Mononuclear cell (primary cell): ENCODE results near the gene SYTL3. TPM values are rescaled to one million over a fixed set of nuclear protein-coding genes. Genes with fewer than 3 reads are reported as not detected.

ENCODE experiments used
- H3K27me3 ChIP-seq: 2 replicates; pipeline ENCODE4 v1.6.0; 2011; ENCODE audit warnings: low read length, control low read depth; ENCODE audit not compliant: insufficient read depth
- H3K4me1 ChIP-seq: 2 replicates; pipeline ENCODE4 v1.5.1; 2011; ENCODE audit warnings: mild to moderate bottlenecking, low read length, control low read depth; ENCODE audit not compliant: insufficient read depth
- H3K4me3 ChIP-seq: 2 replicates; pipeline ENCODE4 v1.5.1; 2011; ENCODE audit warnings: mild to moderate bottlenecking, low read length, moderate library complexity
- H3K9me3 ChIP-seq: 2 replicates; pipeline ENCODE4 v1.5.1; 2011; ENCODE audit warnings: low read depth, mild to moderate bottlenecking, control low read depth, low read length
- total RNA-seq: library from RNA; depleted of rRNA; stranded (reverse); fragments of >200 nt; gene quantifications from one replicate; pipeline ENCODE4 v1.2.3, GENCODE V29; 2012

The SYTL3 gene
- total RNA-seq, 1 donor = 35.7 TPM

- no peaks in the 10 kb centered on the region for H3K27me3 ChIP-seq
- H3K4me3 ChIP-seq = no peak overlapping the region
- peaks cover 79% of the 10 kb centered on the region for H3K4me1 ChIP-seq
Observed at GRCh38 chr6:158793432-158793831, 143.6 kb downstream of the SYTL3 start.

GRCh38 chr6:158795516-158795915, 145.7 kb downstream of the SYTL3 start:
- Histone ChIP-seq H3K4me1 (peaks cover 81% of the 10 kb centered on the region), H3K9me3 (no peaks in the 10 kb centered on the region), H3K4me3 (no peak overlapping the region), H3K27me3 (no peaks in the 10 kb centered on the region)

More at GRCh38 chr6:158793432-158793831, 143.6 kb downstream of the SYTL3 start:
- no peaks in the 10 kb centered on the region for H3K9me3 ChIP-seq

GRCh38 chr6:158796353-158796752, 146.5 kb downstream of the SYTL3 start:
- Histone ChIP-seq H3K27me3 (no peaks in the 10 kb centered on the region), H3K4me1 (peaks cover 81% of the 10 kb centered on the region), H3K9me3 (no peaks in the 10 kb centered on the region), H3K4me3 (no peak overlapping the region)

DNA sequence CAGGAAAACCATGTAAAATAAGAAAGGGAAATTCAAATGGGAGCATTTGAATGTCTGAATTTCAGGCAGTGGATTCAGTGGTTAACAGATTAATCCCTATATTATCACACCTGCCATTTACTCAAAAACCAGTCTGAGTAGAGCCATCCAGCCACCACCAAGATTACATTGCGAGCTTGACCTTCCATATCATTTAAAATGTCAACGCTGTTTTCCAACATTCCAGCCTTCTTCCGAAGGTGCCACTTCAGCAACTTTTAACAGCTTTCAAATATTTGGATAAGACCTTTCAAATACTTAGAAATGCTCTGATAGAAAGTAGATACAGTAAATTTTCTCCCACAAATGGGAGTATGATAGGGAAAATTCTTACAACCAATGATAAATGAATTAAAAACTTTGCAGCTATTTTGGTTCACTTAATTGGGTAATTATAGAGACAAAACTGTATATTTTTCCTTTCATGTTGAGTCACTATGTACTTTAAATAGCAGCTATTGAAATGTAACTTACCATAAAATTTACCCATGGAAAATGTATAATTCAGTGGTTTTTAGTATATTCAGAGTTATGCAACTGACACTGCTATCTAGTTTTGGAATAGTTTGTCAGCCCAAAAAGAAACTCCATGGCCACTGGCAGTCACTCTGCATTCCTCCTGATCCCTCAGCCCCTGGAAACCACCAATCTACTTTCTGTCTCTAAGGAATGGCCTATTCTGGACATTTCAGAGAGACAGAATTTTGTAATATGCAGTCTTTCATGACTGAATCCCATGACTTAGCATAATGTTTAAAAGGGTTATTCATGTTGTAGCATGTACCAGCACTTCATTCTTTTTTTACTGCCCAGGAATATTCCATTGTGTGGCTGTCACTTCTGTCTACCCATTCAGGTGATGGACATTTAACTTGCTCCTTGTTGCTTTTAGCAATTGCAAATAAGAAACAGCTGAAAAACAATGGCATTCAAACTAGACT, 147.8 kb downstream of the SYTL3 start:
- no peak overlapping the region for H3K4me3 ChIP-seq
- peaks cover 87% of the 10 kb centered on the region for H3K4me1 ChIP-seq
- H3K9me3 ChIP-seq = no peaks in the 10 kb centered on the region
- H3K27me3 ChIP-seq = no peaks in the 10 kb centered on the region

DNA sequence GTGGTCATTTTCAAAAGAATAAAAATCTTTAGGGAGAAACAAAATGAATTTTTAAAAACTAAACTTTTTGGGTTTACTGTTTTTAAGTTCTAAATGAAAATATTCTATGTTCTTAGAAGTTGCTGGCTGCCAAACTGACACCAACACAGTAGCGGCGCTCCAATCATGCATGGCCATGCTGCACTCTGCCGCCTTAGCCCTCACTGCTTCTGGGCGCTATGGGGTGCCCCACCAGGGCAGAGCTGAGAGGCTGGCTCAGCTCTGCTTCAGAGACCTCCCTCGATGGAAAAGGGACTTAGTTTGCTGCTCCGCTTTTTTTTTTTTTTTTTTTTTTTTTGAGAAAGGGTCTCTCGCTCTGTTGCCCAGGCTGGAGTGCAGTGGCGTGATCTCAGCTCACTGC, 148.5 kb downstream of the SYTL3 start:
- Histone ChIP-seq H3K4me3 (no peak overlapping the region), H3K9me3 (no peaks in the 10 kb centered on the region), H3K27me3 (no peaks in the 10 kb centered on the region), H3K4me1 (peaks cover 88% of the 10 kb centered on the region)

GRCh38 chr6:158799051-158799792, 149.4 kb downstream of the SYTL3 start:
- no peak overlapping the region for H3K4me3 ChIP-seq
- H3K4me1 ChIP-seq = peaks cover 86% of the 10 kb centered on the region
- H3K9me3 ChIP-seq = no peaks in the 10 kb centered on the region
- H3K27me3 ChIP-seq = no peaks in the 10 kb centered on the region

GRCh38 chr6:158801655-158802294, 151.9 kb downstream of the SYTL3 start:
- no peak overlapping the region for H3K4me3 ChIP-seq
- H3K27me3 ChIP-seq = no peaks in the 10 kb centered on the region
- no peaks in the 10 kb centered on the region for H3K9me3 ChIP-seq
- H3K4me1 ChIP-seq = peaks cover 74% of the 10 kb centered on the region

GRCh38 chr6:158803733-158804143, 153.9 kb downstream of the SYTL3 start:
- no peak overlapping the region for H3K4me3 ChIP-seq
- H3K27me3 ChIP-seq = no peaks in the 10 kb centered on the region
- peaks cover 78% of the 10 kb centered on the region for H3K4me1 ChIP-seq
- H3K9me3 ChIP-seq = no peaks in the 10 kb centered on the region

- H3K4me3 ChIP-seq = no peak overlapping the region
- no peaks in the 10 kb centered on the region for H3K27me3 ChIP-seq
- H3K9me3 ChIP-seq = no peaks in the 10 kb centered on the region
- H3K4me1 ChIP-seq = peaks cover 78% of the 10 kb centered on the region
Observed at GRCh38 chr6:158804207-158804606, 154.4 kb downstream of the SYTL3 start.

DNA sequence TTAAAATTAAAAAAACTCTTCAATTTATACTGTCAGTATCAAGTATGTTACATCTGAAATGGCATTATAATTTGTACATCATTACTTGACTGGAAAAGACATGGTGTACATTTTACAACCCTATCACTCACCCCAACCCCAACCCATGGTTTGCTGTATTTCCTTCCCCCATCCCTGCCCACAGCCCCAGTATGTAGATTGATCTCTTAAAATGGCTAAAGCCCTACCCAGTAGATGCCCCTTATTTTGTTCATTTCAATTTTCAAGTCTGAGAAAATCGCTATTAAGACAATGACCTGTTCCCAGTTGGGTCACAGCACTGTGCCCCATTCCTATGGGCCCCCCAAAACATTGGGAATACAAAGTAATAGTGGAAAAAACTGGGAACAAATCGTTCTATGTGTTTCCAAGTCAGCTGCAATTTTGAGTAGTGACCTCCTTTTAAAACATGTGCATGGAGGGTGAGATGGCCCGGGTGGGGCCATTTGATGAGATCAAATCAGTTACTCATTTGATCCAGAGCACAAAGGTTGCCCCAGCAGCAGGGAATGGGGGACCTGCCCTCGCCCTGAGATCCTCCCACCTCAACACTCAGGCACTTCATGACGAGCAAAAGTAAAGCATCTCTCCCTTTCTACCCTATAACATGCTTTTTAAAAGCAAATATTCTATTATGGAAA, 156.0 kb downstream of the SYTL3 start:
- Histone ChIP-seq H3K9me3 (no peaks in the 10 kb centered on the region), H3K27me3 (no peaks in the 10 kb centered on the region), H3K4me3 (no peak overlapping the region), H3K4me1 (peaks cover 75% of the 10 kb centered on the region)

- no peaks in the 10 kb centered on the region for H3K9me3 ChIP-seq
- peaks cover 74% of the 10 kb centered on the region for H3K4me1 ChIP-seq
- no peaks in the 10 kb centered on the region for H3K27me3 ChIP-seq
- H3K4me3 ChIP-seq = no peak overlapping the region
Observed at GRCh38 chr6:158807515-158808441, 157.9 kb downstream of the SYTL3 start.

DNA sequence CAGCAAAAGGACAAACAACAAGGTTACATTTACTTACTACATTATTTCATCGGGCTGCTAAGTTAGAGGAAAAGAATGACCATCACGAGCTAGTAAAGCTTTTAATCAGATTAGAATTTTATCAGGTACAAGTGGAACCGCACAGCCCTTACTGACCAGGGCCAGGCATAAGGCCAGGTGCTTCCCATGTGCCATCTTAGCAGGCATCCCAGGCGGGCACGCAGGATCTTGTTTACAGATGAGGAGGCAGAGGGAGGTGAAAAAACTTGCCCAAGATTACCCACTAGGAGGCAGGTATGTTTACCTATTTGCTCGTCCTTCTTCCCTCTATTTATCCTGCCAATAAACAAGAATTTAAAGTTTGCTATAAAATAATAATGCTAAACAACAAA, 158.6 kb downstream of the SYTL3 start:
- no peak overlapping the region for H3K4me3 ChIP-seq
- H3K4me1 ChIP-seq = peaks cover 76% of the 10 kb centered on the region
- no peaks in the 10 kb centered on the region for H3K27me3 ChIP-seq
- no peaks in the 10 kb centered on the region for H3K9me3 ChIP-seq

DNA sequence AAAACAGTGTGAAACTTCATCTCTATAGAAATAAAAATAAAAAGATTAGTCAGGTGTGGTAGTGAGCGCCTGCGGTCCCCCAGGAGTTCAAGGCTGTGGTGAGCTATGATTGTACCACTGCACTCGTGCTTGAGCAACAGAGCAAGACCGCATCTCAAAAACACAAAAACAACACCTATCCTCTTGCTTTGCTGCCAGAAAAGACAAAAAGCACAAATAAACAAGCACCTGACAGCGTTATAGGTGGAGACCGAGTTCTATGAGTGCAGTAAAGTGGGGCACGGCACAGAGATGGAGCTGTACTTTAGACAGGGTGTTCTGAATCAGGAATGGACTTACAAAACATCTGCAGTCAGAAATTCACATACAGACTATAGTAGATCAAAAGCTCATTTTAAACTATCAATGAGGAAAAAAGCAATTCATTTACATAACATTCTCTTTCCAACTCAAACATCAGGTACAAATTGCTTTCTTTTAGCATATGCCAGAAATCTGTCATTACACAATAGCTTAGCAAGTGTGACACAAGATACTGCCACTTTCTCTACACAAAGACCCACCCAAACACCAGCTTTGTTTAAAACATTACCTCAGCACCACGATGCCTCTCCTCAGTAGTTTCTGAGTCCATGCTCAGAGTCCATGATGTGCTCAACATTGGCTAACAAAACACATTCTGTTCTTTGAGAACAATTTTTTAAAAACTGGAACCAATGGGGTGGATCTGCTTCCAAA, 159.3 kb downstream of the SYTL3 start:
- no peak overlapping the region for H3K4me3 ChIP-seq
- no peaks in the 10 kb centered on the region for H3K9me3 ChIP-seq
- H3K4me1 ChIP-seq = peaks cover 76% of the 10 kb centered on the region
- H3K27me3 ChIP-seq = no peaks in the 10 kb centered on the region
